Panc1 (cell line): ENCODE results near the gene CAMKK2.
"Not testable (repeated sequence)": the region's sequence is repeated elsewhere in the genome, so short reads cannot be mapped to it uniquely, and the experiment has no call there.

Experiments used
- POLR2AphosphoS5 ChIP-seq: IDR thresholded peaks from 2 replicates; pipeline ENCODE4 v1.6.1; 2012; ENCODE audit warnings: mild to moderate bottlenecking, low read depth, low read length, moderate library complexity
- REST ChIP-seq, 2 experiments: IDR thresholded peaks; 2 replicates each; pipeline ENCODE4 v1.6.1; 2011 to 2012; ENCODE audit warnings: low read depth in 2 of 2, control low read depth in 1 of 2, low read length in 1 of 2, mild to moderate bottlenecking in 1 of 2, moderate library complexity in 1 of 2; ENCODE audit not compliant: insufficient read depth in 1 of 2
- SIN3A ChIP-seq: IDR thresholded peaks from 2 replicates; pipeline ENCODE4 v1.6.1; 2012; ENCODE audit warnings: low read depth, mild to moderate bottlenecking, low read length, moderate library complexity, borderline replicate concordance; ENCODE audit not compliant: insufficient read depth
- TCF7L2 ChIP-seq: IDR thresholded peaks from 2 replicates; pipeline ENCODE4 v1.6.1; 2011; ENCODE audit warnings: mild to moderate bottlenecking, low read depth, low read length, inconsistent platforms
- TF ChIP-seq, protein P1 (sequence below): fragments of 450-650 bp; IDR thresholded peaks from 2 replicates; pipeline ENCODE4 v1.5.1; 2017; ENCODE audit warnings: mild to moderate bottlenecking

DNA sequence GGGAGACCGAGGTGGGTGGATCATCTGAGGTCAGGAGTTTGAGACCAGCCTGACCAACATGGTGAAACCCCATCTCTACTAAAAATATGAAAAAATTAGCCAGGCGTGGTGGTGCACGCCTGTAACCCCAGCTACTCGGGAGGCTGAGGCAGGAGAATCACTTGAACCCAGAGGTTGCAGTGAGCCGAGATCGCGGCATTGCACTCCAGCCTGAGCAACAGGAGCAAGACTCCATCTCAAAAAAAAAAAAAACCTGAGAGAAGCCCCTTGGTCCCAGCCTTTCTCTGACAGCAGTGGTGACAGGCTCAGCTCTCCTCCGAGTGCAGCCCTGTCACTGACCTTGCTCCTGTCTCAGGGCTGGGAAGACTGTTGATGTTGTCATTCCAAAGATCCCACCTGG lies 69.6 kb downstream of the CAMKK2 start:
- TF ChIP-seq REST (IDR thresholded peaks at IDR 0.05; ENCODE audit: insufficient read depth in 1 of 2, low read depth in 2 of 2, low read length in 1 of 2); POLR2AphosphoS5; SIN3A; TCF7L2: not testable (repeated sequence)
- TF ChIP-seq, protein P1, sequence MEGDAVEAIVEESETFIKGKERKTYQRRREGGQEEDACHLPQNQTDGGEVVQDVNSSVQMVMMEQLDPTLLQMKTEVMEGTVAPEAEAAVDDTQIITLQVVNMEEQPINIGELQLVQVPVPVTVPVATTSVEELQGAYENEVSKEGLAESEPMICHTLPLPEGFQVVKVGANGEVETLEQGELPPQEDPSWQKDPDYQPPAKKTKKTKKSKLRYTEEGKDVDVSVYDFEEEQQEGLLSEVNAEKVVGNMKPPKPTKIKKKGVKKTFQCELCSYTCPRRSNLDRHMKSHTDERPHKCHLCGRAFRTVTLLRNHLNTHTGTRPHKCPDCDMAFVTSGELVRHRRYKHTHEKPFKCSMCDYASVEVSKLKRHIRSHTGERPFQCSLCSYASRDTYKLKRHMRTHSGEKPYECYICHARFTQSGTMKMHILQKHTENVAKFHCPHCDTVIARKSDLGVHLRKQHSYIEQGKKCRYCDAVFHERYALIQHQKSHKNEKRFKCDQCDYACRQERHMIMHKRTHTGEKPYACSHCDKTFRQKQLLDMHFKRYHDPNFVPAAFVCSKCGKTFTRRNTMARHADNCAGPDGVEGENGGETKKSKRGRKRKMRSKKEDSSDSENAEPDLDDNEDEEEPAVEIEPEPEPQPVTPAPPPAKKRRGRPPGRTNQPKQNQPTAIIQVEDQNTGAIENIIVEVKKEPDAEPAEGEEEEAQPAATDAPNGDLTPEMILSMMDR, result not testable (repeated sequence)
